ENCODE data around the gene XPO4.

- no peak for TF ChIP-seq CTCF (IDR thresholded peaks at IDR 0.05; ENCODE audit: low read depth, low read length, poor library complexity, severe bottlenecking)
- no peak for TF ChIP-seq EZH2phosphoT487 (IDR thresholded peaks at IDR 0.05; ENCODE audit: borderline replicate concordance, low read length)
Observed at GRCh38 chr13:20877902-20878301, 24.6 kb downstream of the XPO4 start.

All from DOHH2 (cell line).